CD4-positive, alpha-beta T cell (primary cell): ENCODE data around the gene DTX3. TPM values are rescaled to one million over a fixed set of nuclear protein-coding genes. Genes with fewer than 3 reads are reported as not detected.
"Not testable (repeated sequence)": the region's sequence is repeated elsewhere in the genome, so short reads cannot be mapped to it uniquely, and the experiment has no call there.

ENCODE experiments used
- ATAC-seq: fragments of 200-7000 bp; cut with Tn5 transposase; one replicate; pipeline ENCODE4 v1.10.0; 2022; ENCODE audit warnings: mild to moderate bottlenecking; ENCODE audit not compliant: poor library complexity
- CTCF ChIA-PET: fragments of 350-600 bp; sonication (Branson Sonifier 250); formaldehyde crosslinking; loops from one replicate; lab custom pipeline; 2021; ENCODE audit warnings: antibody characterized with exemption, inconsistent platforms; lab: Charles Lee
- POLR2A ChIA-PET: fragments of 350-600 bp; sonication (Branson Sonifier 250); formaldehyde crosslinking; loops from one replicate; lab custom pipeline; 2021; ENCODE audit warnings: antibody characterized with exemption, inconsistent platforms; lab: Charles Lee
- DNase-seq, 14 experiments: peaks; one replicate each; pipeline ENCODE4 v3.0.0-alpha.2; 2013 to 2020; ENCODE audit warnings: mixed read lengths in 2 of 14
- H3K27ac ChIP-seq, 2 donors: one replicate each; pipeline versions ENCODE4 v1.5.1 to v1.7.0; 2013; ENCODE audit warnings: low read length in 2 of 2, low read depth in 1 of 2, mild to moderate bottlenecking in 1 of 2
- H3K27me3 ChIP-seq, 2 experiments: 1 replicate in 1 of 2; 2 replicates in 1 of 2; pipeline versions ENCODE4 v1.6.1 to v1.7.0; 2013; ENCODE audit warnings: low read length in 2 of 2, control low read depth in 1 of 2, mild to moderate bottlenecking in 1 of 2, moderate library complexity in 1 of 2; ENCODE audit not compliant: insufficient read depth in 2 of 2, control insufficient read depth in 1 of 2
- H3K36me3 ChIP-seq: one replicate; pipeline ENCODE4 v1.6.1; 2013; ENCODE audit warnings: low read length, control low read depth; ENCODE audit not compliant: insufficient read depth
- H3K4me1 ChIP-seq: one replicate; pipeline ENCODE4 v1.6.1; 2013; ENCODE audit warnings: low read length, control low read depth; ENCODE audit not compliant: insufficient read depth
- H3K4me3 ChIP-seq: one replicate; pipeline ENCODE4 v1.5.1; 2013; ENCODE audit warnings: mild to moderate bottlenecking, low read length, moderate library complexity
- H3K9me3 ChIP-seq, 2 experiments: 1 replicate in 1 of 2; 2 replicates in 1 of 2; pipeline versions ENCODE4 v1.6.1 to v1.7.0; 2013; ENCODE audit warnings: low read length in 2 of 2, mild to moderate bottlenecking in 2 of 2, control low read depth in 1 of 2, moderate library complexity in 1 of 2; ENCODE audit not compliant: control insufficient read depth in 1 of 2, insufficient read depth in 1 of 2
- H3K27ac Mint-ChIP-seq: one replicate; pipeline ENCODE4 v1.8.0; 2020; ENCODE audit warnings: mixed read lengths
- H3K27me3 Mint-ChIP-seq: one replicate; pipeline ENCODE4 v1.8.0; 2021; ENCODE audit warnings: mixed read lengths
- H3K36me3 Mint-ChIP-seq: one replicate; pipeline ENCODE4 v1.8.0; 2021; ENCODE audit warnings: low read depth, mixed read lengths
- H3K4me1 Mint-ChIP-seq: one replicate; pipeline ENCODE4 v1.8.0; 2021; ENCODE audit warnings: low read depth, mixed read lengths
- H3K4me3 Mint-ChIP-seq: one replicate; pipeline ENCODE4 v1.8.0; 2020; ENCODE audit warnings: mild to moderate bottlenecking, mixed read lengths
- H3K9me3 Mint-ChIP-seq: one replicate; pipeline ENCODE4 v1.8.0; 2020; ENCODE audit warnings: mixed read lengths
- CTCF ChIP-seq: fragments of 200-600 bp; IDR thresholded peaks from one replicate; pipeline ENCODE4 v1.8.0; 2022; ENCODE audit warnings: antibody characterized with exemption, mild to moderate bottlenecking
- intact Hi-C, 2 experiments: fragments of 100-400 bp; cut with DNase I in 1 of 2; cut with micrococcal nuclease in 1 of 2; formaldehyde crosslinking; loops; one replicate each; pipeline versions ENCODE4 v1.15.1 to v1.9.0; 2023 to 2025; cut with DNase I, micrococcal nuclease
- total RNA-seq, 174 experiments: library from RNA in 2 of 174; stranded (reverse) in 2 of 174; gene quantifications; one replicate each; pipeline ENCODE4 v1.2.3 and lab custom pipeline; 2021 to 2026

DTX3 gene
- total RNA-seq, 2 experiments from 2014 or later, result 28.6 to 29.4 TPM

- TF ChIP-seq CTCF, result no peak
- H3K9me3 ChIP-seq, result no peaks in the 10 kb centered on the region
- intact Hi-C loops, result no loop called here
- no peaks in the 10 kb centered on the region for H3K36me3 ChIP-seq
- no peak for DNase-seq
- CTCF ChIA-PET, result no interaction called here
- no peak overlapping the region for H3K27ac ChIP-seq
- Mint-ChIP-seq H3K36me3 (peaks cover 4% of the 10 kb centered on the region), H3K27me3 (peaks cover 5% of the 10 kb centered on the region), H3K4me3 (no peak overlapping the region), H3K27ac (no peak overlapping the region), H3K9me3 (no peaks in the 10 kb centered on the region), H3K4me1 (no peaks in the 10 kb centered on the region)
- no peaks in the 10 kb centered on the region for H3K4me1 ChIP-seq
- POLR2A ChIA-PET, result no interaction called here
- no peaks in the 10 kb centered on the region for H3K27me3 ChIP-seq
- H3K4me3 ChIP-seq, result no peak overlapping the region
- ATAC-seq, result no peak
Measured at GRCh38 chr12:57568838-57569237, 35.8 kb upstream of the DTX3 start.

- no peak overlapping the region for H3K27ac ChIP-seq
- CTCF ChIA-PET, result no interaction called here
- ATAC-seq (no peak), DNase-seq (no peak)
- H3K27ac Mint-ChIP-seq, result no peak overlapping the region
- H3K9me3 Mint-ChIP-seq, result no peaks in the 10 kb centered on the region
- H3K4me1 Mint-ChIP-seq, result no peaks in the 10 kb centered on the region
- no peaks in the 10 kb centered on the region for H3K4me1 ChIP-seq
- H3K27me3 ChIP-seq, result no peaks in the 10 kb centered on the region
- no peak overlapping the region for H3K4me3 Mint-ChIP-seq
- no peaks in the 10 kb centered on the region for H3K27me3 Mint-ChIP-seq
- no peaks in the 10 kb centered on the region for H3K36me3 ChIP-seq
- TF ChIP-seq CTCF, result no peak
- intact Hi-C loops, result no loop called here
- H3K9me3 ChIP-seq, result no peaks in the 10 kb centered on the region
- H3K36me3 Mint-ChIP-seq, result peaks cover 4% of the 10 kb centered on the region
- POLR2A ChIA-PET, result no interaction called here
- H3K4me3 ChIP-seq, result no peak overlapping the region
Measured at GRCh38 chr12:57569858-57570257, 34.8 kb upstream of the DTX3 start.

- POLR2A ChIA-PET, DNase-seq, H3K4me3 ChIP-seq, intact Hi-C loops, H3K4me3 Mint-ChIP-seq, H3K27ac Mint-ChIP-seq, H3K36me3 Mint-ChIP-seq, H3K36me3 ChIP-seq, H3K9me3 Mint-ChIP-seq, H3K4me1 ChIP-seq, H3K27me3 ChIP-seq, H3K9me3 ChIP-seq, H3K4me1 Mint-ChIP-seq, H3K27me3 Mint-ChIP-seq, ATAC-seq, H3K27ac ChIP-seq: not testable (repeated sequence)
- CTCF ChIA-PET, result interaction anchor here (0.8 kb wide), 1 partner anchor 13 kb away, joined by 3 read pairs; no protein-coding TSS in a partner anchor
Measured at GRCh38 chr12:57570438-57570837, 34.2 kb upstream of the DTX3 start.
